Femur (tissue), 1 donor: Measurements from ENCODE around the gene EML1.

Source experiments
- DNase-seq: peaks from one replicate; pipeline ENCODE4 v3.0.0-alpha.2; 2017

The EML1 gene

DNA sequence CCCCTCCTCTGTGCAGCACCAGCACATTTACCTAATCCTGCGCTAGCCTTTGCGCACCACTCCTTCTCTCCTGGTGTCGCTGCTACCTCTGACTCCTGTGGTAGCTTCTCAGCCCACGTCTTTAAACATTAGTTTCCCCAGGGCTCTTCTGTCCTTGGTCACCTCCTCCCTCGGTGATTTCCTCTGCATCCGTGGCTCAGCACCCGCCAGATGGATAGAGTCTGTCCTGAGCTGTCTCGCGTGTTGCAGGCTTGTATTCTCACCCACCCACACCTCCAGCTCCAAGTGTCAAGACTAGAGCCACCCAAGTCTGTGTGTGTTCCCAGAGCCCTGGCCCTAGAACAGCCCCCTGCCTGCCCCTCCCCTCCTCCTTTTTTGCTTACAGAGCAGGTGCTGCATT lies 83.2 kb downstream of the EML1 start:
- DNase-seq = no peak

DNA sequence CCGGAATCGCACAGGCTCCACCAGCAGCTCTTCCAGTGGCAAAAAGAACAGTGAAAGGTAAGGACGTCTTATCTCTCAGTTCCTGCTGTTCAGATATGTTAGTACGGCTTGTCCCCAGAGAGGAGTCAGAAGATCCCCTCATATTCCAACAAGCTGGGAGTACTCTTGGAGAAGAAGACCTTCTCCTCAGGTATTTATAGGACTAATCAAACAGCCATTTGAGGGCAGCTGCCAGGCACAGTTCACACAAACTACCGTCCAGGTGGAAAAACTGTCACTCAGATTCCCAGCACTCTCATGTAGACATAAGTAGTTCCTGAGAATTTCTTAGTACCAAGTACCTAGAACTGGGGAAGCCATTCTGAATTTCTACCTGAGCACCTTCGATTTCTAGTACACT lies 85.3 kb downstream of the EML1 start:
- DNase-seq = no peak

DNA sequence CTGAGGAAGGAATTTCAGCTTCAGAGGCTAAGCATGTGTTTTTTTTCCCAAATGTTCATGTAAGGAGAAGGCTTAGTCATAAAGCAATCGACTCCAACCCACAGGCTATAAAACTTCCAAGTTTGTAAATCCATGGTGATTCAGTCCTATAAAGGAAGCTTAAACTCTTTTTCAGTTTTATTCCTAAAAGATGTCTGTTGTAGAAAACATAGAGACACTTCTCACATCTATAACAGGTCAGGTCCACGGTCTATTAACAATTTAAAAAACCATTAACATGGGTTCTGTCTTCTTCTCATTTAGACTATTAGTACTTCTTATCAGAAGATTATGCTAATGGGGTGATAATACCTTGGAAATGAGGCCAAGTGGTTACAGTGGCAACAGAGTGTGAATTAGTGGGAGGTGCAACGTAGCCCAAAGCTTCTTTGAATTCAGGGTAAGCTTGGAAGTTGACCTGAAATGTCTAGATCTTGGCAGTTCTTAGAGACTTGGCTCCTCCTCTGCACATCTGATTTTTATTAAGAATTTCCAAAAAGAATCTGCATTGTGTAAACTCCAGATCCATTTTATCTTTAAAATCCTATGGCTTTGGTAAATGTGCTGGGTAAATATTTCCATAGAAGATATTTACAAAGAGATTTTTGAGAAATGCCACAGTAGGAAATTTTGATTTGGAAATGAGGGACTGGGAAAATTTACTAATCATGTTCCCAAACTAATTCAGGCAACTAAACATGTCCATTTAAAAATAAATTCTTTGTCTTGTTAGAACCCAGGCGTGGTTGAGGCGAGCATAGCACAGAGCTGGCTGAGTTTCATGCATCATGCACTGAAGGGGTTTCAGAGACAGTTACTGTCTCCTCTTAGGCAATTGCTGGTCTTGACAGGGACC lies 86.4 kb downstream of the EML1 start:
- no peak for DNase-seq

DNA sequence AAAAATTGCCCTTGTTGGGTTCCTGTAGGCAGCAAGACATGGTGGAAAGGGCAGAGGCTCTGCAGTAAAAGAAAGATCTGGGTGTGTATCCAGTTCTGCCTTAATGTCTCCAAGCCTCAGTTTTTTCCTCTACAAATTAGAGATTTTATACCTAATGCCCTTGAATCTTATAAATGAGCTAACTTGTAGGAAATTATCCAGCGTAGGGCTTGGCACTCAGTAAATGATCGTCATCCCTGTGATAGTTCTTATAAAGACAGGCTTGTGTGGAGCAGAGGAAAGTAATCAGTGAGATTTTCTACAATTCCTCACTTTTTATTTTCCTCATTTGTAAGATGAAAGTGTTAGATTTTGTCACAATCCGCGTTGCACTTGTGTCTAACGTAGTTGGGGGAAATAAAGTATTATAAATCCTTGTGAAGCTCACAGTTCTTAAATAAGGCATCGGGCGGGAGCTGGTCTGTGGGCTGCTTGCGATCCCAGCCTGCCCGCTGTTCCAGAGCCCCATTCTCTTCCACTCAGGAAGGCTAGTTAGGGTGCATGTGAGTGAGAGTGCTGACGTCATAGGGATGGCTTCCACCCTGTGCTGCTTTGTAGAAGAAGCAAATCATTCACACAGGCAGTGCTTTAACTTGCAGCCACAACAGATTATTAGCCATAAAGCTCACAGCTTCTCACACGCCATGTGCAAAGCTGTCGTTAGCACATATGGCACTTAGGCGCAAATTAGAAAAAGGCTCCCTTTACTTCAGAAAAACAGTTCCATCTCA lies 87.6 kb downstream of the EML1 start:
- no peak for DNase-seq

DNA sequence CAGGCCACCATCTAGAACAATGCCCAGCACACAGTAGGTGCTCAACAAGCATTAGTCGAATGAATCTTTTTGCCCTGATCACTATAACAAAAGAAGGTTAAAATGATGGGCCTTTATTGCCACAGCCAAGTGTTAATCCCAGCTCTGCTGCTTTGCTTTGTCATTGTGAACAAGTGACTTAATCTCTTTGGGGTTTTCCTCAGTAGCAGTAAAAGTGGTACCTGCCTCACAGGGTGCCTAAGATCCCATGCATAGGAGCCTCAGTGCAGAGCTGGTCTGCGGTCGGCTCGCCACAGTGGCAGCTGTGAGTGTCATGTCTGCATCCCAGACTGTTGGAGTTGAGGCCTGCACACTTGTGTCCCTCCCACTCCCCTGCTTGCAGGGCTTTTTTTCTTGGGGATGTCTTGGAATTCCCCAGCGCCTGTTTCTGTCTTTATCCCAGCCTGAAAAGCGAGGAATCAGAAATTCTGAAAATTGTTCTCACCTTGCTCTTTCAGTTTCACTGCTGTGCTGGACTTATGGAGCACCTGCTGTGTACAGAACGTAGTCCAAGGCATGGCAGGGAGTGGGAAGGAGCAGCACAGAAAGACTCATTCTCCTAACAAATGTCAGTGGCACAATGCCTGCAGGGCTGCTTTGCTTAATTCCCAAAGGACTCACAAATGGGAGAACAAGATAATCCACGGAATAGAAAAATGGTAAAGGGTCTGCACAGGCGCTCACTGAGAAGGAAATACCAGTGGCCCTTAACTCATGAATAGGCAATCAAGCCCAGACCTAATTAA lies 90.8 kb downstream of the EML1 start:
- DNase-seq = no peak

DNA sequence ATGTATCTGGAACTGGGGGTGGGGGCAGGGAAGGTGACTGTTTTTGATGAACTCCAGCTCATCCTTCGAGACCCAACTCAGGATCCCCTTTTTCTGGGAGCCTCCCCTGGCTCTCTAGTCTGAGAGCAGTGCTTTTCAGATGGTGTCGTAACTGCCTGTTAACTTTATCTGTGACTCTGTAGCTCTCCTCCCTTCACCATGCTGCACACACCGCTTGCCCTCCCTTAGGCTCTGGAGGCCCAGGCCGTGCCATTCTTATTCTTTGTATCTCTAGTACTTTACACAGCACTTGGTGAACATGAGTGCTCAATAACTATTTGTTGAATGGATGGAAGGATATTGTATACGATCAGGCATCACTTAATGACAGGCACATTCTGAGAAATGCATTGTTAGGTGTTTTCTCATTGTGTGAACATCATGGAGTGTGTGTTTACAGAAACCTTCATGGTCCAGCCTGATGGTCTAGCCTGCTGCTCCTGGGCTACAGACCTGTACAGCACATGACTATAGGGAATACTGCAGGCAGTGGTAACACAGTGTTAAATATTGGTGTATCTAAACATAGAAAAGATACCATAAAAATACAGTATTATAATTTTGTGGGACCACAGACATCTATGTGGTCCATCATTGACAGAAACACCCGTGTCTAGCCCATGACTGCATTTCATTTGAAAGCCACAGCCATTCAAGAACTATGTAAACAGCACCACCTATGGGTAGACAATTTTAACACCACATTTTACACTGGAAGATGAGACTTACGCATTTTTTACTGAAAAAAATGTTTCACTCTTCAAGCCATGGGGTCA lies 91.8 kb downstream of the EML1 start:
- DNase-seq = no peak

DNA sequence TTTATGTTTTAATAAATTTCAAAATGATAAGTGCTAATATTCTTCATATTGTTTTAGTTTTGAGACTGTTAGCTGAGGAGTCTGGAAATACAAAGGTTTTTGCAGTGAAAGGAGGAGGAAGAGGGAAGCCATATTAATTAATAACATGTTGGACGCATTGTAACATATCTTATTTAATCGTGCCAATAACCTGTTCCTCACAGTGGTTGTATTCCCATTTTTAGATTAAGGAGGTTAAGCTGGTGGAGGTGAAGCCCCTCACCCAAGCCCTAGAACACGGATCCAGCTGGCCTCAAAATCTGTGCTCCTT lies 92.4 kb downstream of the EML1 start:
- no peak for DNase-seq

DNA sequence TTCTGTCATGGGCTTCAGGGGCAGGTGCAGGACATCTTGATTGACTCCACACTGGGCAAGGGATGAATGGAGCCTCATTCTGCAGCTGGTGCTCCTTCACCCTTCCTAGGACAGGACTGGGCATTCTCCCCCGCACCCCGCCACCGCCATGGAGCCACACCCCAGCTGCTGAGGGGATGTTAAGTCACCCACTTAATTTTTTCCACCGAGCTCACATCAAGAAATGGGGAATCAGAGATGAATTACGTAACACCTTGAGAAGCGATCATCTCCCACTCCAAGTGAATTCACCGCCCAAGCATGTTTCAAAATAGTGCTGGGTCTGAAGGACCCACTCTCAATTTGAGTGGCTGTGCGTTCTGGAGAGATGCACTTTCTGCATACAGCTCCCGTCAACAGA lies 94.2 kb downstream of the EML1 start:
- no peak for DNase-seq

DNA sequence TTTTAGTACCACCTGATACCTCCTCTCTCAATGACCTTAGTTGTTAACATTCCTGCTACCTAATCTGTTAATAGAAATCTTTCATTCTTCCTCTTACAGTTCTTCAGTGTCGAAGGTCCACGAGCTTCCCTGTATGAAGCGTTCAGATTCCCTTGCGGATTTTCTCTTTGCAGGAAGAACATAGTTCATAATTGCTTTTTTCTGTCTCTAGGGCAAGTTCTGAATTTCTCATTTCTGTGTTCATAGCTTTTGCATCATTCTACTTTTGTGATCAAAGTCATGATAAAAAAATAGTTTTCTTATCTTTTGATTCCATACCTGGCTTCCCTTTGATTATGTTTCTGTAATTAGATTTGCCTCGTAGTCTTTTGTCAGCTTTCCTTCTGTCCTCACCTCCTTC lies 94.9 kb downstream of the EML1 start:
- no peak for DNase-seq

DNA sequence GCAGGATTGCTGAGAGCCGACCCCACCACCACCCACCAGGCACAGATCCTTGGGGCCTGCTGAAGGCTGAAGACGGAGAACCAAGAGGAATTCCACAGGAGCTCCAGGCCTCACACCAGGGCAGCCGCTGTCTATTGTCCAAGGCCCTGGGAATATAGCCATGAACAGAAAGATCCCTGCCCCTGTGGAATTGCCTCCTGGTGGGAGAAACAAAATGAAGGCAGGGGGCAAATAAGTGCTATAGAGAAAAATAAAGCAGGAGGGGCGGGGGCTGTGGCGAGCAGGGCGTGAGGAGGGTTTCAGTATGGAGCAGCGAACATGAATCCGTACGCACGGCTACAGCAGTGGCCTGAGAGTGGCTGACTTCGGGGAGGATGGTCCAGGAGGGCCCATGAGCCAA lies 96.1 kb downstream of the EML1 start:
- DNase-seq = no peak

DNA sequence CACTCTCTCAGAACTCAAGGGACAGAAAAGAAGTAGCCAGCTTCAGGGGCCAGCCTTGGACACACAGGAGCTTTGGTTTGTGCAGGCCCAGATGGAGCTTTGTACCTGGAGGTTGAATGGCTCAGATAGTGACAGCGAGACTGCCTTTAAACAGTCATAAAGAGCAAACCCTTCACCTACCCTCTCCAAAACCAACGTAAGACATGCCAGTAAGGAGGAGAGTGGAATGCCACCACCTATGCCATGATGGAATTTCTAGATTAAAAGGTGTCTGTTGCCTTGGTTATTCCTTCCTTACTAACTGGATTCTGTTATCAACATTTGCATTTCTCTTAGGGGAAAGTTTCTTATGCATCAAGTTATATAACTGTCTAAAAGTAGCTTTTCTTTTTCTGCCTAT lies 98.1 kb downstream of the EML1 start:
- DNase-seq = no peak

DNA sequence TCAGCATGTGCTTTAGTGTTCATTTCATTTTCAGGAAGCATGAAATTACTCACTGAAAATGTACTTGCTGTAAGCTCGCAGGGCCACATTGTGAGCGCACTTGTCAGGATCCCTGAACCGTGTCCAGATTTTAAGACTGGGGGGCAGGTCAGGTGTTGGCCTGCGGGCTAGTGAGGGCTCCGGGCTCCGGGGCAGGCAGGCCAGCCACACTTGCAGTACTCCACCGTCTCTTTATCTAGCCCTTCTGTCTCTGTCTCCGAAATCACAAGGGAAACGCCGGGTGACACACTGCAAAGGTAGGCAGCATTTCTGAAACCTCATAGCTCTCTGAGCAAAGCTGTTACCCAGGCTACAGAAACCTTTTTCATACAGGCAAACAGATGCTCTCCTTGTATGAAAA lies 98.7 kb downstream of the EML1 start:
- no peak for DNase-seq

DNA sequence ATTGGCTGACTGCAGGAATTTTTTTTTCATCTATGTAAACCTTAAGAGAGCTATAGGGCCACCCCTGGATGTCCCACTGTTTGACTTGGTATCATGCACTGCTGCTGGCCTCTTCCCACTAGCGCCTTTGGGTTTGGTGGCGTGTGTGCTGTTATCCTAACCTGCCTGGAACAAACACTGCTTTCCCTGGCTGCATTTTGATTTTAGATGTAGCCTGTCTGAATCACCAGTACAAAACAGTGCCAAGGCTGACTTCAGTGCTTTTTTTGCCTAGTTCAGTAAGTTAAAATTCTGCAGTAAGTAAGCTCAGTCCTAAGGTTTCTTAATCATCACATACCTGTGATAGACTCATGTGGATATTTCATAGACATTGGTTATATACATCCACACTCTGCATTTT lies 99.2 kb downstream of the EML1 start:
- no peak for DNase-seq

DNA sequence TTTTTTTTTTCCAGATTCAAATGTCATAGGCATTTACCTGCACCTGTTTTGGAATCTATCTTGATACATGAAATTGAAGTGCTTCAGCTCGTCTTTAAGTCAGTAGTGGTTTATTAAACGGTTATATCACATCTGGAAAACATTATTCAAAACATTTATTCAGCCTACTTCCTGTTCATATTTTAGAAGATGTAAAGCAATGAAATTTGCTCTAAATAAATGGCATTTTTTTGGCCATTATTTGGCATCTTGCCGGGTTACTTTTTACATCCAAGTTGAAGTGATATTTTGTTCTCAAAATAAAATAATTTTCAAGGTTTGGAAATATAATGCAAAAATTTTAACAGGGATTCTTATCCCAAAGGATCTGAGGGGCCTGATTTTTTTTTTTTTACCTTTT lies 103.1 kb downstream of the EML1 start:
- DNase-seq = no peak

DNA sequence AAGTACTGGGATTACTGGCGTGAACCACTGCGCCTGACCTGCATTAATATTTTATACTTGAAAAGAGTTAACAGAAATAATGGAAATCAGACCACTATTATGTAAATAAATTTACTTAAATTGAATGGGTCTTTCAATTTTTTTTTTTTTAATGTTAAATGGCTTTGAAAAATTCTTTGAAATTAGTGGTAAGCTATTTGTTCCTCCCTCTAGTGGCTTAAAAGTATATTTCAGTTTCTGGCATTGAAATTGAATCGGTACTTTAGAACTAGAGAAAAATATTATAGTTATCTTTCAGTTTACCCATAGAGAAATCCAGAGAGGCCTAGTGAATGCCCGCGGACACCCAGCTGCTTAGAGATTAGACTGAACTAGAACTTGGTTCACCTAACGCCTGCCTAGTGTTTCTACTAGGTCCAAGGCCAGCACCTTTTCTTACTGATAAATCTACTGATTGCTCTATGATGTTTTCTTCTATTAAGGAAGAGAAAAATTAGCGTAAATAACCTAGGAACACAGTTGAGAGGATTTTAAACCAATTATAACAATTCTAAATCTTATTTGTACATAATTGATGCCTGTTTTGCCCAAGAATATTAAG lies 106.5 kb downstream of the EML1 start:
- no peak for DNase-seq

DNA sequence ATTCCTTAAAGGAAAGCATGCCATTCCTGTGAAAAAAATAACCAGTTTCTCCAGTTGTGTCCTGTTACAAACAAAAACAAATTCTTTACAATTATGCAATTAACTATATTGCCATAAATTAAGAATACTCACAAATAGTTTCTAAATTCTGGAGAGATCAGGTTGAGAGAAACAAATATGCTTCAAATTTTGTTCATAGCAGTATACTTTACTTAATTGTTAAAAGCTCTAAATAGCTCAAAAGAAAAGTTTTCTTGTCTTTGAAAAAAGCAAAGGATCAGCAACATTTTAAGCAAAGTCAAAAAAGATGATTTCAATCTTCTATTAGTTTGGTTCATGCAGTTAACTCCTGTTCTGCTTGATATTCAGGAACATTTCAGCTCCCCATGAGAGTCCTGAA lies 109.7 kb downstream of the EML1 start:
- DNase-seq = no peak

DNA sequence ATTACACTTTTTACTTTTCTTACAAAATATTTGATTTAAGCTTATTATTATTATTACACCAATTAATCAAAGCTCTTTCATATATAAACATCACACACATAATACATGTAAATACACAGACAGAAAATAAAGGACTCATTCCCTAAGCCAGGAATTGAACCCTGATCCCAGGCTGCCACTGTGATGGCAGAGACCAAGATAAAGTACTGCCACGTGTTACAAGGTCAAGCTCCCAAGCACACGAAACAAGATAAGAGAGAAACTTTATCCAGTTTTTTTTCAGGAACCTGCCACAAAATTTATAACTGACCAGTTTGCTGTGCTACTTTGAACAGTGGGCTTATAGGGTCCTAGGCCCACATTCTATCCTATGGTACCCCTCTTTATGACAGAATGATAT lies 111.3 kb downstream of the EML1 start:
- DNase-seq = no peak

DNA sequence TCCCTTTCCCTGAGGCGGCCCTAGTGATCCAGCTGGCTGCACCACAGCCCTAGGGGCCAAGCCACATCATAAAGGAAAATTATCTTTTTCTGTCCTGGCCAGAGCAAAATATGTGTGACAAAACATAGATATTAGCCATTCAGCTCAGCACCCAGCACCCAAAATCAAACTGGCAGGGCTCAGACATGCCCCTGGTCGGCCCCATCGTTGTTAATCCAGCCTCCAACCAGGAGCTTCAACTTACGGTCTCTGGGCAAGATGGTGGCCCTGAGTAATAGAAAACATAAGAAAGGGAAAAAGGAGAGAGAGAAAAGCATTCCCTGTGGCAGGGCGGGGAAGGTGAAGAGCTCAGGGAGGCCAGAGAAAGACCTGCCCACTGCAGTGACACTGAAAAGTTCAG lies 111.9 kb downstream of the EML1 start:
- DNase-seq = no peak

DNA sequence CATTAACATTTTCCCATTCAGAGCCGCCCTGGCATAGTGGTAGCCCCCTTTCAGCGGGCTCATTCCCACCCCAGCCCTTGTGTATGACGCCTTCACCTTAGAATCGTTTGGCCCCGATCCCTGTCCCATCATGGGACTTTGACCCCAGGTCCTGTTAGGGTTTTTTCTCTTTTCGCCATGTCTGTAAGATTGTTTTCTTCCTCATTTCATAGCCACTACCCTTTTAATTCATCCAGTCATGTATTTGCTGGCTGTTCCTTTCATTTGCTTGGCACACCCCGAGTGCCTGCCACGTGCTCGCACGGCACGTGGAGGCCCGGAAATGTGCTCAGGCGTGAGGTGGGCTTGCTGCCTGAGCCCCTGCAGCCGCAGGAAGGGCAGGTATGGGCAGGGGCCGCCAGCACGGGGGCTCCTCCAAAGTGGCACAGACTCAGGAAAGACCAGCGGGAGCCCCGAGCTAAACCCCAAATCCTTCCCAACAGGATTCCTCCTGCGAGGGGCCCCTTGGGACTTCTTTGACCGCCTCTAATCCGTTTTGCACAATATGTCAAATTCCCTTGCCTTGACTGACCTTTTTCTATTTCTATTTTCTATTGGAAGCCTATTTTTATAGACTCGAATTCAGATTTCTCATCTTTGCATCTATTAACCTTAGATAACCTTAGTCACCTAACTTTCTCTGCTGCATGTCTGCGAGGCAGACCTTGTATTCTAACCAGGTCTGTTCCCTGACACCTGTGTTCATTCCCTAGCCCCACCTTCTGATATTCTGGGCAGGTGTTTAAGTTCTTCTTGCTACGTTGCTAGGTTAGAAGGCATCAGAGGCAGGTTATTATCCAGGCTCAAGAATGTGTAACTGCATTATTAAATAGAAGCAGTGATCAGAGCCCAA lies 114.8 kb downstream of the EML1 start:
- no peak for DNase-seq

DNA sequence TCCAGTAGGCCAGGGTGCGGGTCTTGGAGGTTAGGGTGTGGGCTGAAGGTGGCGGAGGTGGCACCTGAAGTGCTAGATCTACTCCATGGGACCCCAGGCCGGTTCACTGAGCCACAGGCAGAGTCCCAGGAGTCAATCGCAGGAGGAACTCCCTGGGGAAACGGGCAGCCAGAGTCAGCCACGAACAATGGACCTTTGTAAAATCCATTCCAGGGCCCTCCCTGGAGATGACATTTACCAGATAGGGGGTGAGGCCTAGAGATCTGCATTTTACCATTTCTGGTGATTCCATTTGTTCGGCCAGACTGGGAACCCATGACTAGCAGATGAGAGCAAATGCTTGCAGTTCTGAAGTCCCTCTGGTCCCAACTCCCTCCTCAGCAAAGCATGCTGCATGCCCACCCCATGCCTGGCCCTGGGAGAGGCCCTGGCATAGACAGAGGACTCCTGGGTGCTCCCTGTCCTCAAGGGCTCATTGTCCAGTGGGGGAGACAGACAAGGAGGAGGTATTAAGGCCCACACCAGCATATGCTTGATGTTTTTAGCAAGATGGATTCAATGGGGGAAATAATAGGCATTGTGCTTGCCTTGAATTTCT lies 115.5 kb downstream of the EML1 start:
- no peak for DNase-seq

DNA sequence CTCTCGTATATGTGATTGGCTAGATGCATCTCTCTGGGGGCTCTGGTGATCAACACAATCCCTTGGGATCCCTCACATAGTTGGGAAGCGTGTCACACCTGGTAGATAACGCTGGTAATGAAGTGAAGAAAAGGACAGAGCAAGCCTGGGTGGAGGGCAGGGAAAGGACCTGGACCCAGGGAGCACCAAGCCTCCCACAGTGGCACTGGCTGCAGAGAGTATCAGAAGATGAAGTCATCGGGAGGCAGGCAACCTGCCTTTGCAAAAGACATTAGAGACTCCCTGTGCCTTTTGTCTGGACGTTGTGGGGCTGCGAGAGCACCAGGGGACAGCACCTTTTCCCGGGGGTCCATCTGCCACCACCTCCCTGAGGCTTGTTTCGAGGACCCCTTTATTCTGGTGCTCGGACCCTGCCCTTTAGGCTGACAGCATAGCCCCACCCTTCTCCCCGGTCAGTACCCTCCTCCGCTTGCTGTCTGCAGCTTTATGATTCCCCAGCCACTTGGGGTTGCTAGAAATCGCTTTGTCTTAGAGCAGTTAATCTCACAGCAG lies 116.4 kb downstream of the EML1 start:
- DNase-seq = no peak
